ENCODE measurements around the gene ZNF564.
"Not testable (repeated sequence)": the region's sequence is repeated elsewhere in the genome, so short reads cannot be mapped to it uniquely, and the experiment has no call there.

Gene ZNF564

GRCh38 chr19:12497032-12497431, 54.2 kb downstream of the ZNF564 start:
- no peak for DNase-seq (ENCODE audit: low read depth in 3 of 3)

GRCh38 chr19:12496480-12496879, 54.8 kb downstream of the ZNF564 start:
- no peak for DNase-seq (ENCODE audit: low read depth in 3 of 3)

DNA sequence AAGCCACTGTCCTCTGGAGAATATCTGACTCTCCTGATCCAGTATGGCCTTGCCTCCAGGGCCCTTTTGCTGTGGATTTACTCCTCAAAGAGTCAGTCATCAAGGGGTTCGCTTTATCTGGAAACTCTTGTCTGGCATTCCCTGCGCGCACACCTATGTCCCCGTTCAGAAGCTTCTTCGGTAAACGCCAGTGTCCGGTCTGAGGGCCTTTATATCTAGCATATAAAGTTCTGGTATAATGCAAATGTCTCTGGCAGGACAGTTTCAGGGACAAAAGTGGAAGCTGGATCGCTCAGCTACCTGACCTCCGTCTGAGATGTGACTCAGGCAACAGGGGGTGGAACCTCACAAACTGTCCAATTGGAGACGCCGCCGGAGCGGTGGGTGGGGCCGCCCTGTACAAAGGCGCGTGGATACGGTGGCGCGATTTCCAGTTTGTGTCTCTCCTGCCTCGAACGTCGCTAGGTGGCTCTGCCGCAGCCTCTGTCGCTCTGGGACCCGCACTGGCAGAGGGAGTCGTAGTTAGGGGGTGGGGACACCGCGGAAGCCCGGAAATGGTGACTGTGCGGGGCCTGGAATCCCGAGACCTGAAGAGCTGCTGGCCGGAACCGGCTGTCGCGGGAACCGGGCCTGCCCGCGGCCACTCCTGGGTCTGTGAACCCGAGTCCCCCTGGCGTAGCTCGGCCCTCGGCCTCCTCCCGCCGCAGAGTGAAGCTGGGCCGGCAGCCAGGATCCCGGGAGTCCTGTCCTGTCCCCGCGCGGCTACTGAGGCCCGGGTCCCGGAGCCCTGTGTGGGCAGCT, 56.1 kb downstream of the ZNF564 start:
- DNase-seq (ENCODE audit: low read depth in 3 of 3): peak; percentile 83 to 91 (median 89)

DNA sequence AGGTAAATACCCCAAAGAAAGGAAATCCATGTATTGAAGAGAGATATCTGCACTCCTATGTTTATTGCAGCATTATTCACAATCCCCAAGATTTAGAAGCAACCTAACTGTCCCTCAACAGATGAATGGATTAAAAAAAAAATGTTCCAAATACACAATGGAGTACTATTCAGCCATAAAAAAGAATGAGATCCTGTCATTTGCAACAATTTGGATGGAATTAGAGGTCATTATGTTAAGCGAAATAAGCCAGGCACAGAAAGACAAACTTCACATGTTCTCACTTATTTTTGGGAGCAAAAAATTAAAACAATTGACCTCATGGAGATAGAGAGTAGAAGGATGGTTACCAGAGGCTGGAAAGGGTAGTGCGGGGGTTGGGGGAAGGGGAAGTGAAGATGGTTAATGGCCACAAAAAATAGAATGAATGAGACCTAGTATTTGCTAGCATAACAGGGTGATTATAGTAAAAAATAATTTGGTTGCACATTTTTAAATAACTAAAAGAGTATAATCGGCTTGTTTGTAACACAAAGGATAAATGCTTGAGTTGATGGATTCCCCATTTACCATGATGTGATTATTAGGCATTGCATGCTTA, 56.9 kb downstream of the ZNF564 start:
- DNase-seq (ENCODE audit: low read depth in 3 of 3): no peak

DNA sequence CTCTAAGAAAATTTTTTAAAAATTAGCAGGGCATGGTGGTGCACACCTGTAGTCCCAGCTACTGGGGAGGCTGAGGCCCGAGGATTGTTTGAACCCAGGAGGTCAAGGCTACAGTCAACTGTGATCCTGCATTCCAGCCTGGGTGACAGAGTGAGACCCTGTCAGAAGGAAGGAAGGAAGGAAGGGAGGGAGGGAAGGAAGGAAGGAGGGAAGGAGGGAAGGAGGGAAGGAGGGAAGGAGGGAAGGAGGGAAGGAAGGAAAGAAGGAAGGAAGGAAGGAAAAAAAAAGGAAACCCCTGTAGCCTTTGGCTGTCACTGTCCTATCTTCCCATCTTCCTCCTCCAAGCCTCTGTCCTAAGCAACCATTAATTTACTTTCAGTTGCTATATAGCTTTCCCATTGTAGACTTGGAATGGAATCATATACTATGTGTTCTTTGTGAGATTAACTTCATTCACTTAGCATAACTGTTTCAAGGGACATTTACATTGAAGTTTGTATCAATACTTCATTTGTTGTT, 65.0 kb downstream of the ZNF564 start:
- DNase-seq (ENCODE audit: low read depth in 3 of 3): not testable (repeated sequence)

DNA sequence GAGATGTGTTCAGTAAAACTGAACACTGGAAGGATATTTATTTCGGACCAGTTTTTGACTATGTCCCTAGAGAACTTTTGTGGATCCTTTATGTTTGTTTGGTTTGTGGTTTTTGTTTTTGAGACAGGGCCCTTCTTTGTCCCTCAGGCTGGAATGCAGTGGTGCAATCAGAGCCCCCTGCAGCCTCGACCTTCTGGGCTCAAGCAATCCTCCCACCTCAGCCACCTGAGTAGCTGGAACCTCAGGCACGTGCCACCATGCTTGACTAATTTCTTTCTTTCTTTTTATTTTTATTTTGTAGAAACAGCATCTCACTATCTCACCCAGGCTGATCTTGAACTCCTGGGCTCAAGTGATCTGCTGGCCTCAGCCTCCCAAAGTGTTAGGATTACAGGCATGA, 65.7 kb downstream of the ZNF564 start:
- no peak for DNase-seq (ENCODE audit: low read depth in 3 of 3)

- no peak for DNase-seq (ENCODE audit: low read depth in 3 of 3)
Observed at GRCh38 chr19:12485052-12485416, 66.2 kb downstream of the ZNF564 start.

- peak; percentile 79 to 82 (median 81) for DNase-seq (ENCODE audit: low read depth in 3 of 3)
Observed at GRCh38 chr19:12484371-12485051, 66.8 kb downstream of the ZNF564 start, which contains the start of gene ZNF709. TSS of gene ZNF709 (minus strand) at chr19:12484816. CDS start at chr19:12484657, 159 bp downstream.

- DNase-seq (ENCODE audit: low read depth in 3 of 3): no peak
Observed at GRCh38 chr19:12484011-12484370, 67.3 kb downstream of the ZNF564 start.

- DNase-seq (ENCODE audit: low read depth in 3 of 3): no peak
Observed at GRCh38 chr19:12482509-12482886, 68.8 kb downstream of the ZNF564 start.

DNA sequence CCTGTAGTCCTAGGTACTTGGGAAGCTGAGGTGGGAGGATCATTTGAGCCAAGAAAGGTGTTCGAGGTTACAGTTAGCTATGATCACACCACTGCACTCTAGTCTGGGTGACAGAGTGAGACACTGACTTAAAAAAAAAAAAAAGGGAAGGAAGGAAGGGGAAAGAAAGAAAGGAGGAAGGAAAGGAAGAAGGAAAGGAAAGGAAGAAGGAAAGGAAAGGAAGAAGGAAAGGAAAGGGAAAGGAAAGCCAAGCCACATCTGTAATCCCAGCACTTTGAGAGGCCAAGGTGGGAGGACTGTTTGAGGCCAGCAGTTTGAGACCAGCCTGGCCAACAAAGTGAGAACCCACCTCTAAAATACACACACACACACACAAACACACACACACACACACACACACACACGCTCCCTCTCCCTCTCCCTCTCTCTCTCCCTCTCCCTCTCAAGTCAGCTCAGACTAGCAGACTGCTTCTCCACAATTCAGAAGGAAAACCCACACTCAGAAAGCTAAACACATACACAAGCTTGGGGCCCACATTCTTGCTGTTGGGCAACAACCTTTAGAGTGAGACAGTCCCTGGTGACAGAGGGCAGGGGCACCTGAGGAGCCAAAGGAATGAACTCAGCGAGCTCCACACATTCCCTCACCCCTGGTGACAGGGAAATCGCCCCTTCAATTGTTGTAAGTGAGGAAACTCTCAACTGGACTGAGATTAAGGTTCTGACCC, 69.3 kb downstream of the ZNF564 start:
- DNase-seq (ENCODE audit: low read depth in 3 of 3): no peak

DNA sequence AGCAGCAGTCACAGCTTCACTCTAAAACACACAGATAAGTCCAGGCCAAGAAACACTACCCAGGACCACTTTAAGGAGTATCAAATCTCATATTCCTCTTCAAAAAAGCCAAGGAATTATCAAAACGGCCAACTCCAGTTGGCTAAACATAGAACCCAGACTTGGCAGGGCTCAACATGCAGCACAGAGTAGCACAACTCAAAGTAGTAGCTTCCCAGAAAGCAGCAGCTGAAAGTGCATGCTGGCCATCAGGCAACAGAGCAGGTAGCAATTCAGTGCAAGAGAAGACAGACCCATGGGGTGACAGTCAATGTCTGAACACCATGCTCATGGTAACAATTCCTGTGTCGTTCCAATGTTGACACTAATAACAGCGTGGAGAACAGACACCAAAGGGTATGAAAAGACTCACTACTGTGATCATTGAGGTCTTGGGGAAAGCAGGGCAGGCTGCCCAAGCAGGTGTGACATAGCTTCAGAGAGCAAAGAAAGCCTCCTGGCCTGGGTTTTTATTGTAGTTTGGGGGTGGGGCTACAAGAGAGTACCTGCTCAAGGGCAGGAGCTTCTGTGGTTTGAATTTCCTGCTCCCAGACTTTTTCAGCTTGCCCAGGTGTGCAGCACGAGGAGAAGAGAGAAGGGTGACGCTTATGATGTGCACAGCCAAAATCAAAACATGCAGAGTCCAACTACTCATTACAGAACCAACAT, 72.9 kb downstream of the ZNF564 start:
- no peak for DNase-seq (ENCODE audit: low read depth in 3 of 3)
